Ovary (tissue), 3 donors: ENCODE measurements around the gene VCP.

Experiments
- CTCF ChIP-seq, 3 donors: fragments of 450-650 bp in 2 of 3; fragments of 200-600 bp in 1 of 3; IDR thresholded peaks; one replicate each; pipeline versions ENCODE4 v1.5.1 to v1.8.0; 2016 to 2022; ENCODE audit warnings: antibody characterized with exemption in 3 of 3, mild to moderate bottlenecking in 1 of 3
- POLR2A ChIP-seq: fragments of 450-650 bp; IDR thresholded peaks from one replicate; pipeline ENCODE4 v1.6.1; 2017; ENCODE audit warnings: antibody characterized with exemption, mild to moderate bottlenecking, moderate library complexity
- donor health status: DM: no; HTN: no; CAD: no.

DNA sequence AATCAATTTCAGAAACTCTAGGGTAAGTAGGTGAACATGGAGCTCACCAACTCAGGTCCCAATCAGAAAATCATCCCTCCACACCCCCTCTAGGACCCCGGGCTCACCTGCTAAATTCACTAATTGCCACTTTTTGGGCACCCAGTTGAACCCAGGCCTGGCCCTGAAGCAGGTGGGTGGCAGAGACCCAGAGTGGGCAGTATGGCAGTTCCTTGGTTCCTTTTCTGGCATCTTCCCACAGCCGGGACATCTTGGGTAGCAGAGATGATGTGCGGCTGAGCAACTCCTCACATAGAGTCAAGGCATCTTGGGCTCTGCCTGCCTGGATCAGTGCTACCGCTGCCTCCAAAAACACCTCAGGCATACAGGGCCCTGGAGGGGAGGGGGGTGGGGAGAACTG is 2.9 kb upstream of the VCP start:
- TF ChIP-seq CTCF (IDR thresholded peaks at IDR 0.05) (no peak), POLR2A (no peak)
